SK-N-MC (cell line): ENCODE results near the gene PSG2.
"Not testable (repeated sequence)": the region's sequence is repeated elsewhere in the genome, so short reads cannot be mapped to it uniquely, and the experiment has no call there.

Experiments
- DNase-seq: peaks from one replicate; pipeline ENCODE4 v3.0.0-alpha.2; 2011; ENCODE audit warnings: low read depth, low spot score
- H3K27ac ChIP-seq: fragments of 200-600 bp; sonication (generic); 2 replicates; pipeline ENCODE4 v1.5.1; 2016; ENCODE audit warnings: mixed run types
- H3K36me3 ChIP-seq: fragments of 200-600 bp; sonication (generic); 2 replicates; pipeline ENCODE4 v1.6.1; 2017; ENCODE audit warnings: antibody characterized with exemption, low read length, mixed read lengths; ENCODE audit not compliant: insufficient read depth
- H3K4me3 ChIP-seq: fragments of 200-600 bp; sonication (generic); 2 replicates; pipeline ENCODE4 v1.5.1; 2016
- H3K9ac ChIP-seq: fragments of 200-600 bp; sonication (generic); 2 replicates; pipeline ENCODE4 v1.8.0; 2017; ENCODE audit warnings: mixed run types, mixed read lengths; ENCODE audit not compliant: insufficient read length
- H3K9me3 ChIP-seq: fragments of 200-600 bp; sonication (generic); 2 replicates; pipeline ENCODE4 v1.6.1; 2017; ENCODE audit warnings: low read depth, mild to moderate bottlenecking, antibody characterized with exemption, low read length, moderate library complexity, mixed read lengths
- EZH2 ChIP-seq: fragments of 200-600 bp; sonication (generic); IDR thresholded peaks from one replicate; pipeline ENCODE4 v1.6.1; 2017; ENCODE audit warnings: antibody characterized with exemption
- FOXP2 ChIP-seq: optimal IDR thresholded peaks from 2 replicates; pipeline ENCODE3; 2011; ENCODE audit warnings: mild to moderate bottlenecking, moderate library complexity; ENCODE audit not compliant: insufficient read depth; ENCODE audit errors: extremely low read length, control extremely low read depth
- POLR2AphosphoS5 ChIP-seq: IDR thresholded peaks from 2 replicates; pipeline ENCODE4 v1.6.1; 2012; ENCODE audit warnings: mild to moderate bottlenecking, low read depth, low read length, borderline replicate concordance

The PSG2 gene

DNA sequence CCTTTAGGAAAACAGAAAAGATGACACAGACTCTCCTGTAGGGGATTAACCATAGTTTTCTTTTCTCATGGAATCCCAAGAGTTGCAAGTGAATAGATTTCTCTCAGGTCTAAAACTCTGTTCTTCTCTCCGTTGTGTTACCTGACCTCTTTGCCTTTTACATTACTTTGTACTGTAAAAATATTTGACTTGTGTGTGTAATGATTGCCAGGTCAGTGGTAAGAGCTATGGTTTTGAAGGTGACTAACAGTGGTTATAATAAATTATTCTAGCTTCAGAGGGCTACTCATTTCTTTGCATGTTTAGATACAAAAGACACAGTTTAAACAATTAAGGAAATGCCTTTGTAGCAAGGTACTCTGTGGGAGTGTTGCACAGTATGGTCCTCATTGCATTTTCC is 23.0 kb upstream of the PSG2 start:
- H3K27ac ChIP-seq: no peak overlapping the region
- no peak for TF ChIP-seq POLR2AphosphoS5
- TF ChIP-seq FOXP2: no peak
- no peak for TF ChIP-seq EZH2
- no peak overlapping the region for H3K9ac ChIP-seq
- no peak overlapping the region for H3K4me3 ChIP-seq
- H3K9me3 ChIP-seq: no peaks in the 10 kb centered on the region
- no peaks in the 10 kb centered on the region for H3K36me3 ChIP-seq
- DNase-seq: no peak

DNA sequence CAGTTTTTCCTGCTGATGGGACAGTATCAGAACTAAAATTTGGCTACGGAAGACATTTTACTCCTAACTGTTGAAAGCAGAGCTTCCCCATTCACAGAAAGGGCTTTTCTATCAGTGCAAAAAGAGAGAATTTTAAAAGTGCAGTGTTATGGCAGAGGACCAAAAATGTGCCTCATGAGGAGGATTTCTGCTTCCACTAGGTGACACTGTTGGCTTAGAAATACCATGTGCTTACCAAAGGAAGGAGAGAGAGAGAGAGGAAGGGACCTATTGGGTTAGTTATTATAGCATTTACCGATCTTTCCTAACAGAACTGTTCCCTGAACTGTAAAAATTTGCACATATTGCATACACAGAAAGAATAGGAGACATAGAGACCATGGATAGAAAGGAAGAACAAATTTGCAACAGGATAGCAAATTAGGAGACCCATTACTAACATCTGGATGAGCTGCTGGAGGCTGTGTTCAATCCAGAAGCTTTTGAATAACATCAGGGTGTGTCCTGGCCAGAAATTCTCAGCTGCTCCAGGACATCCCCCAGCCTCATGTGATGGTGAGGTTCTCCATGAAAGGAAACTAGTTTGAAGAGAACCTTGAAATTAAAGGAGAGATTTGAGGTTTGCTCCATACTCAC is 21.8 kb upstream of the PSG2 start:
- H3K9ac ChIP-seq, H3K36me3 ChIP-seq, H3K27ac ChIP-seq, DNase-seq, H3K4me3 ChIP-seq, H3K9me3 ChIP-seq: not testable (repeated sequence)

DNA sequence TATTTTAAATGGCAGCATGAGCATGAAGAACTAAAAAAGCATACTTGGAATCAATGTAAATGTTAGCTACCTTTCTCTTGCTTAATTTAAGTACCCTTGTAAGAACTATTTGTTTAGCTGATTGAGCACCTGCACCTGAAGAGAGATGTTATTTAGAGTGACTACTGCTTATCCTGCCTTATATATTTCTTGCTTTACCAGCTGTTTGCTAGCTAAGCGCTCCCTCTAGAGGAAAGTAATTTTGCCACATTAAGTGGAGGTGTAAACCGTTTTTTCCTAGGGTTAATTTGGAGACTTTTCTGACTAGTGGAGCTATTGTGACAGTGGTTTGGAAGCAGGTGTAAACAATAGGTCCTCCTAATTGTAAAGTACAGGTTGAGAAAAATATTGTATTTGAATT is 19.4 kb upstream of the PSG2 start:
- no peak for DNase-seq
- H3K27ac ChIP-seq: no peak overlapping the region
- no peaks in the 10 kb centered on the region for H3K36me3 ChIP-seq
- H3K9me3 ChIP-seq: no peaks in the 10 kb centered on the region
- no peak overlapping the region for H3K4me3 ChIP-seq
- TF ChIP-seq FOXP2: no peak
- TF ChIP-seq EZH2: no peak
- no peak for TF ChIP-seq POLR2AphosphoS5
- no peak overlapping the region for H3K9ac ChIP-seq

DNA sequence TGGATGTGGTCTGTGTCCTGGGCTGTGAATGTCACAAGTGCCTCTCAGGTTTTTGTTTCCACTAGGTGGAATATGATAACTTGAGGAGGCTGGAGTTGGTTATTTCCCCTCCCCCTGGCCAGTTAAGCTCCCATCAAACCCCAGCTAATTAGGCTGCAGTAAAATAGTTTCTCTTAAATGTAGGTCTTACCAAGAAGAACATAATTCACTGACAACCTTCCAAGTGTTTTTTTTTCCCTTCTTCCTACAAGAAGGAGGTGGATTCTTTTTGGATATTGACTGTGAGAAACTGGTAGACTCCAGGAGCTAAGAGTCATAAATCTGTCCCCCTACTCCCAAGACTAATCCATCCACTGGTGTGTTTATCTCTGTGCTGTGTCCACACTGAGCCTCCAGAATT is 15.9 kb upstream of the PSG2 start:
- not testable (repeated sequence) for H3K27ac ChIP-seq, H3K9ac ChIP-seq, H3K4me3 ChIP-seq, H3K36me3 ChIP-seq, DNase-seq, H3K9me3 ChIP-seq

DNA sequence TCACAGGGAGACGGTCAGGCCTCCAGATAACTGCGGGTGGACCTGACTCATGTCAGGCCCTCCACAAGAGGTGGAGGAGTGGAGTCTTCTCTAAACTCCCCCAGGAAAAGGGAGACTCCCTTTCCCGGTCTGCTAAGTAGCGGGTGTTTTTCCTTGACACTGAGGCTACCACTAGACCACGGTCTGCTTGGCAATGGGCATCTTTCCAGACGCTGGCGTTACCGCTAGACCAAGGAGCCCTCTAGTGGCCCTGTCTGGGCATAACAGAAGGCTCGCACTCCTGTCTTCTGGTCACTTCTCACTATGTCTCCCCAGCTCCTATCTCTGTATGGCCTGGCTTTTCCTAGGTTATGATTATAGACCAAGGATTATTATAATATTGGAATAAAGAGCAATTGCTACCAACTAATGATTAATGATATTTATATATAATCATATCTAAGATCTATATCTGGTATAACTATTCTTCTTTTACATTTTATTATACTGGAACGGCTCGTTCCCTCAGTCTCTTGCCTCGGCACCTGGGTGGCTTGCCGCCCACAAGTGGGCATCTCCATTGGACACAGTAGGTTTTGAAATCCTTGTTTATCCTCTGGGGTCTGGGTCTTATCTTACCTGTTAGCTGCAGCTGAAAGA is 5.3 kb upstream of the PSG2 start:
- H3K27ac ChIP-seq, H3K36me3 ChIP-seq, DNase-seq, H3K9me3 ChIP-seq, H3K4me3 ChIP-seq, H3K9ac ChIP-seq: not testable (repeated sequence)

DNA sequence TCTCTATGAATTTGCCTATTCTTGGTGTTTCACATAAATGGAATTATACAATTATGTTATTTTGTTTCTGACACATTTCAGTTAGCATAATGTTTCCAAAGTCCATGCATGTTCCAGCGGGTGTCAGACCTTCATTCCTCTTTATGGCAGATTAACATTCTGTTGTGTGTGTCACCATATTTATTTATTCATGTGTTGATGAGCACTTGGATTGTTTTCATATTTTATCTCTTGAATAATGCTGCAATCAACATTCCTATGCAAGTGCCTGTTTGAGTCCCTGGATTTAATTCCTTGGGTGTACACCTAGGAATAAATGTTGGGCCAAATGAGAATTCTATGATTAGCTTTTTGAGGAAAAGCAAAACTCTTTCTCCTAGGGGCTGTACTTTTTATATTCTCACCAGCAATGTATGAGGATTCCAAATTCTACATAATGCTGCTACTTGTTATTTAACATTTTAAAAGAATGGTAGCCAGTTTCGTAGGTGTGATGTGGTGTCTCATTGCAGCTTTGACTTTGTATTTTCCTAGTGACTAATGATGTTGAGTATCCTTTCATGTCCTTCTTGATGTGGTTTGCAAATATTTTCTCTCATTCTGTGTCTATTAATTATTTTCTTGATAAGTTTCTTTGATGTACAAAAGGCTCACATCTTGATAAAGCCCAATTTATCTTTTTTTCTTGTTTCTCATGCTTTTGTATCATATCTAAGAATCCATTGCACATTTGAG is 3.5 kb upstream of the PSG2 start:
- H3K9ac ChIP-seq, H3K36me3 ChIP-seq, H3K27ac ChIP-seq, H3K9me3 ChIP-seq, H3K4me3 ChIP-seq, DNase-seq: not testable (repeated sequence)

DNA sequence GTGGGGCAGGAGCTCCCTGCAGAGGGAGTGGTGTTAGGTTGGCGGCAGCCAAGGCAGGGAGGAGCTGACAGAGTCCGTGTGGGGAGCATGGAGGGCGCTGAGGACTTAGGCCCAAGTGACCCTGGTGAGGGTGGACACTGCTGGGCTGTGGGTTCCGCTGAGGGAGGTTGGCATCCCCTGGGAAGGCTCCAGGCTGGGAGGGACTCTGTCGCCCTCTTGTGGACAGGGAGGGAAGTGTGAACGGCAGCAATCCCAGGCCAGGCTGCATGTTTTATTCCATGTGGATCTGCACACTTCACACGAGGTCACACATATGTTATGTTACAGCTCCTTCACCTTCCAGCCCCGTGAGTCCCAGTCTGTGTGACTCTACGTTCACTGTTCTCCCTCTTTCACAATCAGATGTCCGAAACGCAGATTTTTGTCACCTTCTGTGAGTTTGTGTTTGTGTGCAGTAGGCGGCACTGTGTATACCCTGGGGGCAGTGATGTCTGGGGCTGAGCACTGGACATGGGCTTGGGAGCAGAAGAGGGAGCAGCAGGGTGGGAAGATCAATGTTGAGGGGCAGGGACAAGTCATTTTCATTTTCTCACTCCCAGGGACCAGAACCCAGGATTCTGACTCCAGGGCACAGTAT is 1.8 kb upstream of the PSG2 start:
- not testable (repeated sequence) for H3K9me3 ChIP-seq, H3K9ac ChIP-seq, H3K4me3 ChIP-seq, H3K27ac ChIP-seq, DNase-seq, H3K36me3 ChIP-seq

DNA sequence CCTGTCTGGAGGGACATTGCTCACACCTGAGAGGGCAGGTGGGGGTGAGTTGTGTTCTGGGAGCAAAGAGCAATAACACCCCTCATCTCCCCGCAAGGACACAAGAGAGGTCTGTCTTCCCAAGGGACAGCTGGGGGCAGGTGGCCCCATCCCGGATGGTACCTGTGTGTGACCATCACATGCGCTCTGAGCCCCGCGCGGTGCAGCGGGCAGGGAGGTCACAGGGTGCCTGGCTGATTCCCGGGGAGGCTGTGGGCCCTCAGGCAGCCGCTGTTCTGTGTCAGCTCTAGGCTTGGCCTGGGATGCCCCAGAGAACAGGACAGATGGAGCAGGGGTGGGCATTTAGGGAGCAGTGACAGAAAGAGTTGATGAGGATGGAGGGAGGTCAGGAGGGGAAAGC is 1.2 kb upstream of the PSG2 start:
- DNase-seq, H3K9me3 ChIP-seq, H3K4me3 ChIP-seq, H3K27ac ChIP-seq, H3K36me3 ChIP-seq, H3K9ac ChIP-seq: not testable (repeated sequence)

DNA sequence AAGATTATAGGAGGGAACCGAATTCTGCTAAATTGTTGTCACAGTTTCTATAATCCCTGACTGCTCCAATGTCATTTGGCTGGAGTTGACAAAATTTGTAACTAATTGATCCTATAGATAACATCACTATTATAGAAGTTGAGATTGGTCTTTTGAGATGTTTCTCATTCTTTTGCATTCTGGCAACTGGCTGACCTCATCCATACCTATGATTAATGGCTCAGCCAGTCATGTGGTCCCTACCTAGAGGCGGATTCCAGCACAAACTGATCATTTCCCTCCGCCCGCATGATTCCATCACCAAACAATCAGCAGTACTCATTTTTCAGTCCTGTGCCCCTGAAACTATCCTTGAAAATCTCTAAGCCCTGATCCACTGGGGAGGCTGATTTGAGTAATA is 4.2 kb downstream of the PSG2 start:
- Histone ChIP-seq H3K9ac (no peak overlapping the region), H3K36me3 (no peaks in the 10 kb centered on the region), H3K9me3 (no peaks in the 10 kb centered on the region), H3K4me3 (no peak overlapping the region), H3K27ac (no peak overlapping the region)
- no peak for DNase-seq
- no peak for TF ChIP-seq POLR2AphosphoS5
- no peak for TF ChIP-seq FOXP2

DNA sequence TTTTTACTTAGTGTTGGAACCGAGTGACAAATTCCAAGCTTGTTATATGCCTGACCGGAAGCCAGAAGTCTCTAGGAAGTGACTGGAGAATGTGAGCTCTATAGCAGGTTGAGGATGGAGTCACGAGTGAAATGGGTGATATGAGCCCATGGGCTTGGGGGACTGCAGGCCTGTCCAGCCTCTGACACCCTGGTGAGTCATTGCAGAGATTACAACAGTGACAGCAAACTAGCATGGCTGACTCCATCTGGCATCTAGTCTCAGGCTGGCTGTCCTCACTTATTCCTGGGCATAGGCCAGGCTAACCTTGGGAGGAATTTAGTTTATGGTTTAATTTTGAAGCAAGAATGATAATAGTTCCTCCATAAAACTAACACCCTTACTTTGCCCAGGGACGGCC is 4.6 kb downstream of the PSG2 start:
- H3K9ac ChIP-seq, H3K36me3 ChIP-seq, DNase-seq, H3K9me3 ChIP-seq, H3K27ac ChIP-seq, H3K4me3 ChIP-seq: not testable (repeated sequence)

DNA sequence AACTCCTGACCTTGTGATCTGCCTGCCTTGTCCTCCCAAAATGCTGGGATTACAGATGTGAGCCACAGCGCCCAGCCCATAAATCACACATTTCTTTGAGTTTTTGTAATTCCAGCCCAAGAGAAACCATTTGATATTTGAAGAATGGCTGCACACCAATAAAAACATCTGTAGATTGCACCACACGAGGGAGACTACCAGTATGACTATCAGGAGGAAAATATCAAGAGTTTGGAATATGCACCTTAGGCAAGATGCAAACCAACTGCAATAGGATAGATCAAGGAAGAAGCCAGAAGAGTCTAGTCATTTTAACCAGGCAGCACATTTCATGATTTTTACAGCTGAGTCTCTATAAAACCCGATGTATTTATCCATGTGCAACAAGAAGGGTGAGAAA is 20.1 kb downstream of the PSG2 start:
- not testable (repeated sequence) for H3K4me3 ChIP-seq, H3K9me3 ChIP-seq, H3K36me3 ChIP-seq, H3K9ac ChIP-seq, DNase-seq, H3K27ac ChIP-seq

DNA sequence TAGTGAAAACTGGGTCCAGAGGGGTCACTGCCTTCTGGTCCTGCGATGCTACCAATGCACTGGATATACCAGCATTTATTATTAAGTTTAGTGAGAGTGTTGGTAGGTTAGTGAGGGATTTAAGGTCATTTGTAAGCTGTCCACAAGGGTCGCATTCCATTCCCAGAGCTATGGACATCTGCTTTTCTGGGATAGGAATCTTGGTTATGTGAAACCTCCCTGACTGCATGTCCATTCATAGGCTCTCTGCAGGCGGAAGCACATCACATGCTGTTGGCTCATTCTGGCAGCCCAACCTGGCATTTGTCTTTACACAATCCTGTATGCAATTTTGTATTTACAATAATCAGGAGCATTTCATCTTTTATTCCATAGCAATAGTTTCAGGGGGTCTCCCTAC is 21.2 kb downstream of the PSG2 start:
- not testable (repeated sequence) for H3K36me3 ChIP-seq, DNase-seq, H3K4me3 ChIP-seq, H3K27ac ChIP-seq, H3K9ac ChIP-seq, H3K9me3 ChIP-seq

DNA sequence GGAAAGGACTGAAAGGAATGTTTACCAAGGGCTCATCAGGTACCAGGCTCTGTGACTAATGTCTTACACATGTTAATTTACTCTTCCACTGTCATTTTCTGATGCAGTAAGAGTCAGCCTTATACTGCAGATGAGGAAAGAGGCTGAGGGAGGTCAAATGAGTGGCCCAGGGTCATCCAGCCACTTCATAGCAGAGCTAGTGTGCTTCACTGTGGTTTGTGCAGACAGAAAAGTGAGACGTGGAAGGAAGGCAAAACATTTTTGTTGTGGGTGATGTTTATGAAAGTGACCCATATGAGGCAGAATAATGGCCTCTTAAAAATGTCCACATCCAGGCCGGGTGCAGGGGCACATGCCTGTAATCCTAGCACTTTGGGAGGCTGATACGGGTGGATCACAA is 22.2 kb downstream of the PSG2 start:
- H3K27ac ChIP-seq, H3K36me3 ChIP-seq, H3K4me3 ChIP-seq, H3K9ac ChIP-seq, H3K9me3 ChIP-seq, DNase-seq: not testable (repeated sequence)
